ENCODE measurements around the gene PTRH2.

The PTRH2 gene

GRCh38 chr17:59752446-59752845, 45.2 kb upstream of the PTRH2 start:
- ChIA-PET CTCF (interaction anchor here (0.6 to 3.2 kb wide), 6 partner anchors 76 to 150 kb away, joined by 3 to 15 read pairs (median 4); no protein-coding TSS in a partner anchor), POLR2A (interaction anchor here (0.8 to 1.0 kb wide), 2 partner anchors 30 to 87 kb away, joined by 3 read pairs; no protein-coding TSS in a partner anchor)
- TF ChIP-seq ARNT (IDR thresholded peaks at IDR 0.05) = no peak
- TF ChIP-seq SUZ12 (IDR thresholded peaks at IDR 0.05) = no peak
- TF ChIP-seq FOXA1 (IDR thresholded peaks at IDR 0.05) = no peak
- TF ChIP-seq ZNF384 (IDR thresholded peaks at IDR 0.05) = no peak
- DNase-seq (ENCODE audit: extremely low spot score) = no peak

GRCh38 chr17:59751955-59752413, 44.8 kb upstream of the PTRH2 start:
- DNase-seq (ENCODE audit: extremely low spot score) = no peak
- ChIA-PET CTCF (interaction anchor here (0.6 to 3.2 kb wide), 5 partner anchors 80 to 150 kb away, joined by 3 to 15 read pairs (median 4); no protein-coding TSS in a partner anchor), POLR2A (interaction anchor here (0.8 to 1.0 kb wide), 2 partner anchors 31 to 87 kb away, joined by 3 read pairs; no protein-coding TSS in a partner anchor)
- no peak for TF ChIP-seq ELF4 (IDR thresholded peaks at IDR 0.05)
- no peak for TF ChIP-seq LEF1 (IDR thresholded peaks at IDR 0.05; ENCODE audit: borderline replicate concordance)

DNA sequence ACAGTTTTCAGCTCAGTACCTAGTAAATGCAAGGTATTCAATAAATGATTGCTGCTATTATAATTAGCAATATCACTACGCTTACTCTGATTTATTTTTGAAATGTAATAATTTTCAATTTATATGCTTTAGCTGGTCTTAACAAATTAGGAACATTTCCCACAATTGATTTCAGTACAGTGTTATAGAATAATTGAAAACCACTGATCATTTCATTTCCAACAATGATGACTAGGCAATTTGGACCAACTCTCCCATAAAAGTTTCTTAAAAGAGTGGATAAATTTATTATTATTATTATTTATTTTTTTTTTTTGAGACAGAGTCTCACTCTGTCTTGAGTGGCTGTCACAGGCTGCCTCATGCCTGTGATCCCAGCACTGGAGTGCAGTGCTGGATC, 41.4 kb upstream of the PTRH2 start:
- no peak for DNase-seq (ENCODE audit: extremely low spot score)
- POLR2A ChIA-PET = interaction anchor here (0.6 to 1.5 kb wide), 2 partner anchors 43 to 216 kb away, joined by 3 to 6 read pairs; partner anchors contain the start of gene RNFT1
- CTCF ChIA-PET = interaction anchor here (1.2 kb wide), 1 partner anchor 14 kb away, joined by 3 read pairs; no protein-coding TSS in a partner anchor
- TF ChIP-seq PKNOX1 (IDR thresholded peaks at IDR 0.05) (no peak), L3MBTL2 (conservative IDR thresholded peaks at IDR 0.05) (no peak), FOXA1 (IDR thresholded peaks at IDR 0.05) (no peak), TARDBP (IDR thresholded peaks at IDR 0.05) (no peak), BHLHE40 (IDR thresholded peaks at IDR 0.05; ENCODE audit: borderline replicate concordance) (no peak), NFRKB (IDR thresholded peaks at IDR 0.05) (no peak), ARNT (IDR thresholded peaks at IDR 0.05) (no peak), ELF4 (IDR thresholded peaks at IDR 0.05) (no peak), FOXM1 (IDR thresholded peaks at IDR 0.05; ENCODE audit: borderline replicate concordance) (no peak), ZNF384 (IDR thresholded peaks at IDR 0.05) (no peak), CTBP1 (IDR thresholded peaks at IDR 0.05; ENCODE audit: borderline replicate concordance) (no peak), SP1 (IDR thresholded peaks at IDR 0.05) (no peak), SUZ12 (IDR thresholded peaks at IDR 0.05) (no peak), FOXK2 (IDR thresholded peaks at IDR 0.05) (no peak), HDGF (IDR thresholded peaks at IDR 0.05; ENCODE audit: borderline replicate concordance) (no peak), LEF1 (IDR thresholded peaks at IDR 0.05; ENCODE audit: borderline replicate concordance) (no peak)

GRCh38 chr17:59746849-59747445, 39.7 kb upstream of the PTRH2 start:
- POLR2A ChIA-PET = no interaction called here
- TF ChIP-seq FOXK2 (IDR thresholded peaks at IDR 0.05) (no peak), NFRKB (IDR thresholded peaks at IDR 0.05) (no peak), TARDBP (IDR thresholded peaks at IDR 0.05) (no peak), L3MBTL2 (conservative IDR thresholded peaks at IDR 0.05) (no peak), ZNF384 (IDR thresholded peaks at IDR 0.05) (no peak), FOXM1 (IDR thresholded peaks at IDR 0.05; ENCODE audit: borderline replicate concordance) (no peak), HDGF (IDR thresholded peaks at IDR 0.05; ENCODE audit: borderline replicate concordance) (no peak), LEF1 (IDR thresholded peaks at IDR 0.05; ENCODE audit: borderline replicate concordance) (no peak), SP1 (IDR thresholded peaks at IDR 0.05) (no peak), PKNOX1 (IDR thresholded peaks at IDR 0.05) (no peak), CTBP1 (IDR thresholded peaks at IDR 0.05; ENCODE audit: borderline replicate concordance) (no peak), FOXA1 (IDR thresholded peaks at IDR 0.05) (no peak), BHLHE40 (IDR thresholded peaks at IDR 0.05; ENCODE audit: borderline replicate concordance) (no peak), ARNT (IDR thresholded peaks at IDR 0.05) (no peak), SUZ12 (IDR thresholded peaks at IDR 0.05) (no peak), ELF4 (IDR thresholded peaks at IDR 0.05) (no peak)
- CTCF ChIA-PET = interaction anchor here (0.6 to 0.7 kb wide), 2 partner anchors 9 to 112 kb away, joined by 4 to 6 read pairs; no protein-coding TSS in a partner anchor
- DNase-seq (ENCODE audit: extremely low spot score) = peak; percentile 18

GRCh38 chr17:59745040-59745439, 37.8 kb upstream of the PTRH2 start:
- TF ChIP-seq BHLHE40 (IDR thresholded peaks at IDR 0.05; ENCODE audit: borderline replicate concordance) (no peak), LEF1 (IDR thresholded peaks at IDR 0.05; ENCODE audit: borderline replicate concordance) (no peak), FOXA1 (IDR thresholded peaks at IDR 0.05) (no peak), FOXK2 (IDR thresholded peaks at IDR 0.05) (no peak), TARDBP (IDR thresholded peaks at IDR 0.05) (no peak), ELF4 (IDR thresholded peaks at IDR 0.05) (no peak), SP1 (IDR thresholded peaks at IDR 0.05) (no peak), PKNOX1 (IDR thresholded peaks at IDR 0.05) (no peak), ARNT (IDR thresholded peaks at IDR 0.05) (no peak), HDGF (IDR thresholded peaks at IDR 0.05; ENCODE audit: borderline replicate concordance) (no peak), ZNF384 (IDR thresholded peaks at IDR 0.05) (no peak), CTBP1 (IDR thresholded peaks at IDR 0.05; ENCODE audit: borderline replicate concordance) (no peak), SUZ12 (IDR thresholded peaks at IDR 0.05) (no peak), NFRKB (IDR thresholded peaks at IDR 0.05) (no peak), L3MBTL2 (conservative IDR thresholded peaks at IDR 0.05) (no peak), FOXM1 (IDR thresholded peaks at IDR 0.05; ENCODE audit: borderline replicate concordance) (no peak)
- ChIA-PET POLR2A (no interaction called here), CTCF (no interaction called here)
- DNase-seq (ENCODE audit: extremely low spot score) = no peak

DNA sequence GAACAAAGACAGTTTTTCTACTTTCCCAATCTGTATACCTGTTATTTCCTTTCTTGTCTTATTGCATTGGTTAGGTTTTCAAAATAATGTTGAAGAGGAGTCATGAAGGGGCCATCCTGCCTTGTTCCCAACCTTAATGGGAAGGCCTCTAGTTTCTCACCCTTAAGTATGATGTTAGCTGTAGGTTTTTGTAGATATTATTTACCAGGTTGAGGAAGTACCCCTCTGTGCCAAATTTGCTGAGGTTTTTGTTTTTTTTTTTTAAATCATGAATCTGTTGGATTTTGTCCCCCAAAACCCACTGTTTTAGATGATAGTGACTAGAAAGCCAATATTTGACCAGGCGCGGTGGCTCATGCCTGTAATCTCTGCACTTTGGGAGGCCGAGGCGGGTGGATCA, 36.6 kb upstream of the PTRH2 start:
- TF ChIP-seq SUZ12 (IDR thresholded peaks at IDR 0.05) (no peak), TARDBP (IDR thresholded peaks at IDR 0.05) (no peak), FOXK2 (IDR thresholded peaks at IDR 0.05) (no peak), SP1 (IDR thresholded peaks at IDR 0.05) (no peak), FOXA1 (IDR thresholded peaks at IDR 0.05) (no peak), HDGF (IDR thresholded peaks at IDR 0.05; ENCODE audit: borderline replicate concordance) (no peak), ARNT (IDR thresholded peaks at IDR 0.05) (no peak), FOXM1 (IDR thresholded peaks at IDR 0.05; ENCODE audit: borderline replicate concordance) (no peak), LEF1 (IDR thresholded peaks at IDR 0.05; ENCODE audit: borderline replicate concordance) (no peak), NFRKB (IDR thresholded peaks at IDR 0.05) (no peak), CTBP1 (IDR thresholded peaks at IDR 0.05; ENCODE audit: borderline replicate concordance) (no peak), ZNF384 (IDR thresholded peaks at IDR 0.05) (no peak), BHLHE40 (IDR thresholded peaks at IDR 0.05; ENCODE audit: borderline replicate concordance) (no peak), L3MBTL2 (conservative IDR thresholded peaks at IDR 0.05) (no peak), PKNOX1 (IDR thresholded peaks at IDR 0.05) (no peak), ELF4 (IDR thresholded peaks at IDR 0.05) (no peak)
- ChIA-PET POLR2A (no interaction called here), CTCF (no interaction called here)
- no peak for DNase-seq (ENCODE audit: extremely low spot score)
